HFF-Myc (cell line): ENCODE data around the gene DPEP3.

Experiments used
- DNase-seq: peaks from one replicate; pipeline ENCODE4 v3.0.0-alpha.2; 2011; ENCODE audit warnings: low read depth; ENCODE audit errors: extremely low read depth
- H3K4me3 ChIP-seq: replicated peaks from 2 replicates; pipeline ENCODE4 v1.5.1; 2011; ENCODE audit warnings: low read depth, mild to moderate bottlenecking, control low read depth, low read length
- CTCF ChIP-seq: IDR thresholded peaks from 2 replicates; pipeline ENCODE4 v1.5.1; 2012; ENCODE audit warnings: mild to moderate bottlenecking, low read depth, low read length, control low read depth; ENCODE audit errors: missing control alignments

The DPEP3 gene

DNA sequence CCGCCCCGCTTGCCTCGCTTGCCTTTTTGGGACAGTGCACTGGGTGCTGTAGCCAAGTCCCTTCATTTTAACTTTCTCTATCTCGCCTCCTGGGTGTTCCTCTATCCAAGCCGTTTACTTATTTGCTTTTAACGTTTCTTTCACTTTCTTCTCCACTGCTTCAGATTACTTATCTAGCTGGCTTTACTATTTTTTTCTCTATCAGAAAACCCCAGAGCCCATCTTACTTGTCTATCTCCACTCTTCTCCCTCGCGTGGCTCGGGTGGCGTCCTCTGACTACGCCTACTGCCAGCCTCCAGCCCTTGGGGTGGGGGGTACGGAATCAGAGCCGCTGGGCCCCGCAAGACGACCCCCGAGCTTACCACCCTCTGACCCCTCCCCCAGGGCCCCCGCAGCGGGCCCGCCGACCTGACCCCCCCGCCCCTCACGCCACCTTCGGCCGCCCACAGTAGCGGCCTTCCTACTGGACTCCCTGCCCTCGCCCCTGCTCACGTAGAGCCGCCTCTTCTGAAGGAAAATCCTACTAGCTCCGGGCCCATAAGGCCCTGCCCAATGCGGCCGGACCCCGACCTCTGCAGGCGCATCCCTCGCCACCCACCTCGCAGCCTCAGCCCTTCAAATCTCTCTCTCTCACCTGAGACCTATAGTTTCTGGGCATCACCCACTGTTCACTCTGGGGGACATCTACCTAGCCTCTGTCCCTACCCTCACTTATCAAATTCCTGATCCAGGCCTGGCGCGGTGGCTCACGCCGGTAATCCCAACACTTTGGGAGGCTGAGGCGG, 10.9 kb downstream of the DPEP3 start:
- TF ChIP-seq CTCF = no peak
- DNase-seq = no peak
- H3K4me3 ChIP-seq = peak overlapping the region; percentile 94

- H3K4me3 ChIP-seq = peak within 1 kb of the TSS; percentile 94
- no peak for DNase-seq
- TF ChIP-seq CTCF = no peak
Observed at GRCh38 chr16:67968400-67969253, 11.7 kb downstream of the DPEP3 start, which contains the start of gene SLC12A4. TSS of gene SLC12A4 (minus strand) at chr16:67968637. CDS start at chr16:67968553, 84 bp downstream.

GRCh38 chr16:67967958-67968399, 12.3 kb downstream of the DPEP3 start:
- H3K4me3 ChIP-seq = peak overlapping the region; percentile 94
- TF ChIP-seq CTCF = no peak
- no peak for DNase-seq

GRCh38 chr16:67967183-67967957, 12.9 kb downstream of the DPEP3 start:
- no peak for DNase-seq
- TF ChIP-seq CTCF = no peak
- H3K4me3 ChIP-seq = peak overlapping the region; percentile 94

DNA sequence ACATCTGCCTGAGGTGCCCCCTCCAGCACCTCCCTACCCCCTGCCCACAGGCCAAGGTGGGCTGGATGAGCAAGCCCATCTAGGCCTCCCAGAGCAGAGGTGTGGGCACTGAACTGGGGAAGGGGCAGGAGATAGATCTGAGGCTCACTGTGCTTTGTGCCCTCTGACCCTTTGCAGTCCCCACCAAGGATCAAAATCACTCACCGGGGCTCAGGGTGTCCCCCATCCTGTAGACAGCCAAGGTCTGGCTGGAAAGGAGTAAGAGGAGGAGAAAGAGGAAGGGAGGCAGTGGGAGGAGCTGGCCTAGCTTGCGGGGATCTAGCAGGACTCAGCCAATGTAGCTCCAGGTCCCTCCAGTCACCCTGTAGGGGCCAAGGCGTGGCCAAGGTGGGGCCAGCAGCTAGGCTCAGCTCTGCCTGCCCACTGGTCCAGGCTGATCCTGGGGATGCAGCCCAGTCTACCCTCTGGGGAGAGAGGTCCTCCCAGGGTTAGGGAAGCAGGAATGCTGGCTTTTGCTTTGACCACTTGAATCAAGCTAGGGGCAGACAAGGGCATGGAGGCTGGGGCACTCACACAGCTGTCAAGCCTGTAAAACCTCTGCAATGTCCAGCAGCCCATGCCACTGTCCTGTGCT, 13.6 kb downstream of the DPEP3 start:
- peak; percentile 42 for DNase-seq
- no peak for TF ChIP-seq CTCF

More for the DNA sequence above, 13.6 kb downstream of the DPEP3 start:
- H3K4me3 ChIP-seq = peak overlapping the region; percentile 94
